ENCODE results near the gene MAPKBP1.

MAPKBP1 gene

GRCh38 chr15:41873711-41874110 is 99.4 kb downstream of the MAPKBP1 start:
- FAIRE-seq: no peak

GRCh38 chr15:41874736-41875135 is 100.5 kb downstream of the MAPKBP1 start:
- FAIRE-seq: no peak

- no peak for FAIRE-seq
Observed at GRCh38 chr15:41876007-41876406, 101.7 kb downstream of the MAPKBP1 start.

- FAIRE-seq: no peak
Observed at GRCh38 chr15:41876689-41877088, 102.4 kb downstream of the MAPKBP1 start.

Data from islet of Langerhans (tissue), 1 donor.